Activated naive CD8-positive, alpha-beta T cell (primary cell): ENCODE measurements around the gene THAP3.
"Not testable (repeated sequence)": the region's sequence is repeated elsewhere in the genome, so short reads cannot be mapped to it uniquely, and the experiment has no call there.

ENCODE experiments used
- H3K27ac Mint-ChIP-seq: one replicate; pipeline ENCODE4 v1.8.0; 2021; ENCODE audit warnings: mixed read lengths
- H3K27me3 Mint-ChIP-seq: one replicate; pipeline ENCODE4 v1.8.0; 2021; ENCODE audit warnings: mixed read lengths
- H3K36me3 Mint-ChIP-seq: one replicate; pipeline ENCODE4 v1.8.0; 2021; ENCODE audit warnings: mixed read lengths
- H3K4me1 Mint-ChIP-seq: one replicate; pipeline ENCODE4 v1.8.0; 2021; ENCODE audit warnings: low read depth, mixed read lengths
- H3K4me3 Mint-ChIP-seq: one replicate; pipeline ENCODE4 v1.8.0; 2021; ENCODE audit warnings: mild to moderate bottlenecking, mixed read lengths
- H3K9me3 Mint-ChIP-seq: one replicate; pipeline ENCODE4 v1.8.0; 2021; ENCODE audit warnings: low read depth, mixed read lengths

THAP3 gene

GRCh38 chr1:6658359-6659060, 33.8 kb downstream of the THAP3 start:
- H3K4me3 Mint-ChIP-seq = no peak overlapping the region
- no peaks in the 10 kb centered on the region for H3K27me3 Mint-ChIP-seq
- H3K27ac Mint-ChIP-seq = no peak overlapping the region
- H3K4me1 Mint-ChIP-seq = peaks cover 5% of the 10 kb centered on the region
- no peaks in the 10 kb centered on the region for H3K9me3 Mint-ChIP-seq
- H3K36me3 Mint-ChIP-seq = peaks cover 2% of the 10 kb centered on the region

GRCh38 chr1:6660415-6661049, 35.9 kb downstream of the THAP3 start:
- H3K27me3 Mint-ChIP-seq = no peaks in the 10 kb centered on the region
- peaks cover 5% of the 10 kb centered on the region for H3K4me1 Mint-ChIP-seq
- H3K4me3 Mint-ChIP-seq = no peak overlapping the region
- H3K27ac Mint-ChIP-seq = no peak overlapping the region
- H3K36me3 Mint-ChIP-seq = peaks cover 5% of the 10 kb centered on the region
- H3K9me3 Mint-ChIP-seq = no peaks in the 10 kb centered on the region

- not testable (repeated sequence) for H3K27ac Mint-ChIP-seq, H3K4me3 Mint-ChIP-seq, H3K9me3 Mint-ChIP-seq, H3K4me1 Mint-ChIP-seq, H3K27me3 Mint-ChIP-seq, H3K36me3 Mint-ChIP-seq
Observed at GRCh38 chr1:6662468-6662867, 37.8 kb downstream of the THAP3 start.

- no peaks in the 10 kb centered on the region for H3K4me1 Mint-ChIP-seq
- H3K36me3 Mint-ChIP-seq = peaks cover 5% of the 10 kb centered on the region
- no peaks in the 10 kb centered on the region for H3K9me3 Mint-ChIP-seq
- H3K4me3 Mint-ChIP-seq = no peak overlapping the region
- H3K27me3 Mint-ChIP-seq = no peaks in the 10 kb centered on the region
- H3K27ac Mint-ChIP-seq = no peak overlapping the region
Observed at GRCh38 chr1:6666696-6667095, 42.0 kb downstream of the THAP3 start.

GRCh38 chr1:6667139-6667538, 42.5 kb downstream of the THAP3 start:
- Mint-ChIP-seq H3K4me1 (no peaks in the 10 kb centered on the region), H3K4me3 (no peak overlapping the region), H3K27ac (no peak overlapping the region), H3K9me3 (no peaks in the 10 kb centered on the region), H3K36me3 (peaks cover 5% of the 10 kb centered on the region), H3K27me3 (no peaks in the 10 kb centered on the region)

GRCh38 chr1:6668503-6668902, 43.8 kb downstream of the THAP3 start:
- H3K27ac Mint-ChIP-seq = no peak overlapping the region
- no peak overlapping the region for H3K4me3 Mint-ChIP-seq
- no peaks in the 10 kb centered on the region for H3K27me3 Mint-ChIP-seq
- H3K36me3 Mint-ChIP-seq = peaks cover 3% of the 10 kb centered on the region
- no peaks in the 10 kb centered on the region for H3K4me1 Mint-ChIP-seq
- no peaks in the 10 kb centered on the region for H3K9me3 Mint-ChIP-seq

GRCh38 chr1:6672558-6672957, 47.9 kb downstream of the THAP3 start:
- H3K9me3 Mint-ChIP-seq = no peaks in the 10 kb centered on the region
- no peaks in the 10 kb centered on the region for H3K27me3 Mint-ChIP-seq
- no peaks in the 10 kb centered on the region for H3K4me1 Mint-ChIP-seq
- H3K27ac Mint-ChIP-seq = no peak overlapping the region
- H3K36me3 Mint-ChIP-seq = no peaks in the 10 kb centered on the region
- H3K4me3 Mint-ChIP-seq = no peak overlapping the region

GRCh38 chr1:6673816-6674398, 49.2 kb downstream of the THAP3 start:
- Mint-ChIP-seq H3K36me3 (no peaks in the 10 kb centered on the region), H3K27ac (no peak overlapping the region), H3K4me3 (no peak overlapping the region), H3K4me1 (no peaks in the 10 kb centered on the region), H3K9me3 (no peaks in the 10 kb centered on the region), H3K27me3 (no peaks in the 10 kb centered on the region)

- Mint-ChIP-seq H3K4me3 (no peak overlapping the region), H3K9me3 (no peaks in the 10 kb centered on the region), H3K4me1 (no peaks in the 10 kb centered on the region), H3K27ac (no peak overlapping the region), H3K36me3 (peaks cover 4% of the 10 kb centered on the region), H3K27me3 (no peaks in the 10 kb centered on the region)
Observed at GRCh38 chr1:6674771-6675170, 50.1 kb downstream of the THAP3 start.

GRCh38 chr1:6675941-6676340, 51.3 kb downstream of the THAP3 start:
- H3K36me3 Mint-ChIP-seq = peaks cover 5% of the 10 kb centered on the region
- H3K4me1 Mint-ChIP-seq = no peaks in the 10 kb centered on the region
- no peaks in the 10 kb centered on the region for H3K9me3 Mint-ChIP-seq
- H3K4me3 Mint-ChIP-seq = no peak overlapping the region
- no peak overlapping the region for H3K27ac Mint-ChIP-seq
- H3K27me3 Mint-ChIP-seq = no peaks in the 10 kb centered on the region
